Bronchial epithelial cell (primary cell): ENCODE data around the gene MPZL2. TPM values are rescaled to one million over a fixed set of nuclear protein-coding genes. Genes with fewer than 3 reads are reported as not detected.

Experiments used
- DNase-seq: peaks from one replicate; pipeline ENCODE4 v3.0.0-alpha.2; 2010; ENCODE audit warnings: low read depth
- FAIRE-seq: peaks from 2 replicates; lab custom pipeline; 2011; peaks lifted over from hg19 to GRCh38; lab: Jason Lieb, UNC
- H3K27me3 ChIP-seq: 2 replicates; pipeline ENCODE4 v1.5.1; 2011; ENCODE audit warnings: low read length; ENCODE audit not compliant: control insufficient read depth, insufficient read depth
- H3K36me3 ChIP-seq: 2 replicates; pipeline ENCODE4 v1.5.1; 2011; ENCODE audit warnings: low read length; ENCODE audit not compliant: control insufficient read depth, insufficient read depth
- H3K4me3 ChIP-seq: 2 replicates; pipeline ENCODE4 v1.5.1; 2011; ENCODE audit warnings: mild to moderate bottlenecking, low read depth, low read length, control low read depth
- total RNA-seq: library from RNA; depleted of rRNA; stranded (reverse); fragments of >200 nt; gene quantifications from 2 replicates; pipeline ENCODE4 v1.2.1, GENCODE V29; 2014
- TF ChIP-seq, protein P1 (sequence below): IDR thresholded peaks from 2 replicates; pipeline ENCODE4 v1.5.1; 2011; ENCODE audit warnings: mild to moderate bottlenecking, moderate library complexity, low read length, control low read depth, inconsistent platforms; ENCODE audit not compliant: insufficient read depth, severe bottlenecking

MPZL2 gene
- total RNA-seq, 1 donor from 2014 or later = 38.7 TPM

DNA sequence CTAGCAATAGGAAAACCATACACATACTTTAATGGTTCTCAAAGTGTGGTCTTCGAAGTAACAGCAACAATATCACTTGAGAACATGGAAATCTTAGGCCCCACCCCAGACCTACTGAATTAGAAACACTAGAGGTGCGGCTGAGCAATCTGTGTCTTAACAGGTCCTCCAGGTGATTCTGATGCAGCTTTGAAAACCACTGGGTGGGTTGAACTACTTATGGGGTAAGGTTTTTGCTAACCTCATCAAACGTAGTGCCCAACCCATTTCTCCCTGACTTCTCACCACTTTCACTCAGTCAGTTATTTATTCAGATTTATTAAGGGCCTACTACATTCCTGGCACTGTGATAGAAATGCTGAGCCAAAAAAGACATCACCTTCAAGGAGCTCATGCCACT is 3.7 kb downstream of the MPZL2 start:
- H3K4me3 ChIP-seq = no peak overlapping the region
- H3K36me3 ChIP-seq = peaks cover 20% of the 10 kb centered on the region
- no peak for DNase-seq

DNA sequence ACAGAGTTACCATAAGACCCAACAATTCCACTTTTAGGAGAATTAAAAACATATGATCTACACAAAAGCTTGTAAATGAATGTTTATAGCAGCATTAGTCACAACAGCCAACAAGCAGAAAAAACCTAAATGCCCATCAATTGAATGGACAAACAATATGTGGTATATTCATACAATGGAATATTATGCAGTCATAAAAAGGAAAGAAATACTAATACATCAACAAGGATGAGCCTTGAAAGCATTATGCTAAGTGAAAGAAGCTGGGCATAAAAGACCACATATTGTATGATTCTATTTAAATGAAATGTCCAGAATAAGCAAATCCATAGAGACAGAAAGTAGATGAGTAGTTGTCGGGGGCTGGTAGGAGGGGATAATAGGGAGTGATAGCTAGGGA is 5.0 kb downstream of the MPZL2 start:
- peaks cover 20% of the 10 kb centered on the region for H3K36me3 ChIP-seq
- TF ChIP-seq, protein P1, sequence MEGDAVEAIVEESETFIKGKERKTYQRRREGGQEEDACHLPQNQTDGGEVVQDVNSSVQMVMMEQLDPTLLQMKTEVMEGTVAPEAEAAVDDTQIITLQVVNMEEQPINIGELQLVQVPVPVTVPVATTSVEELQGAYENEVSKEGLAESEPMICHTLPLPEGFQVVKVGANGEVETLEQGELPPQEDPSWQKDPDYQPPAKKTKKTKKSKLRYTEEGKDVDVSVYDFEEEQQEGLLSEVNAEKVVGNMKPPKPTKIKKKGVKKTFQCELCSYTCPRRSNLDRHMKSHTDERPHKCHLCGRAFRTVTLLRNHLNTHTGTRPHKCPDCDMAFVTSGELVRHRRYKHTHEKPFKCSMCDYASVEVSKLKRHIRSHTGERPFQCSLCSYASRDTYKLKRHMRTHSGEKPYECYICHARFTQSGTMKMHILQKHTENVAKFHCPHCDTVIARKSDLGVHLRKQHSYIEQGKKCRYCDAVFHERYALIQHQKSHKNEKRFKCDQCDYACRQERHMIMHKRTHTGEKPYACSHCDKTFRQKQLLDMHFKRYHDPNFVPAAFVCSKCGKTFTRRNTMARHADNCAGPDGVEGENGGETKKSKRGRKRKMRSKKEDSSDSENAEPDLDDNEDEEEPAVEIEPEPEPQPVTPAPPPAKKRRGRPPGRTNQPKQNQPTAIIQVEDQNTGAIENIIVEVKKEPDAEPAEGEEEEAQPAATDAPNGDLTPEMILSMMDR = no peak
- no peak overlapping the region for H3K4me3 ChIP-seq
- no peak for DNase-seq
- no peaks in the 10 kb centered on the region for H3K27me3 ChIP-seq
- no peak for FAIRE-seq

More for the DNA sequence above, 3.7 kb downstream of the MPZL2 start:
- TF ChIP-seq, protein P1 = no peak
- FAIRE-seq = no peak
- no peaks in the 10 kb centered on the region for H3K27me3 ChIP-seq

DNA sequence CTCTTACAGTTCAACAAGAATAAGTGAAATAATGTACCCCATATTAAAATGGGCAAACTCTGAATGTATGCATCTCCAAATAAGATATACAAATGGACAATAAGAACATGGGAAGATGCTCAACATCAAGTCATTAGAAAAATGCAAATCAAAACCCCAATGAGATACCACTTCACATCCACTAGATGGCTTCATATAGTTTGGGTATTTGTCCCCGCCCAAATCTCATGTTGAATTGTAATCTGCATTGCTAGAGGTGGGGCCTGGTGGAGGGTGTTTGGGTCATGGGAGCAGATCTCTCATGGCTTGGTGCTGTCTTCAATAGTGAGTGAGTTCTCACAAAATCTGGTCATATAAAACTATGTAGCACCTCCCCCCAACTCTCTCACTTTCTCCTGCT is 5.7 kb downstream of the MPZL2 start:
- TF ChIP-seq, protein P1 = peak; percentile 37
- no peak overlapping the region for H3K4me3 ChIP-seq
- H3K27me3 ChIP-seq = no peaks in the 10 kb centered on the region
- FAIRE-seq = no peak
- DNase-seq = peak; percentile 38
- peaks cover 20% of the 10 kb centered on the region for H3K36me3 ChIP-seq

DNA sequence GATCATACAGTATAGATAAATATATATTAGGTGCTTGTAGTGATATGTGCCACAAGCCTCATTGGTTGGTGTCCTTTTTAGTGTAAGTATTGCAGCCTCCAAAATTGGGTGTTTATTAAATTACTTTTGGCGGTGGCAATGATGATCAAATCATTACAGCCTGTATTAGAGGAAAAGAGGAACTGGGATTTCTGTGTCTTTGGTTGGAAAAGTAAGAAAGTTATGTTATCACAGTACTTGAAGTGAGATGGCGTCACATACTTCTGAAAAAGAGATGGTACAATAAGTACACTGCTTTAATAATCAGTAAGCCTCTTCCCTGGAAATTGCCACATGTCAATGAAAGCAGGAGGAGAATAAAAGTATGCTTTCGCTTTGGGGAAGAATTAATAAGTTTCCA is 11.4 kb downstream of the MPZL2 start:
- TF ChIP-seq, protein P1 = no peak
- Histone ChIP-seq H3K4me3 (peak overlapping the region; percentile 72), H3K27me3 (no peaks in the 10 kb centered on the region), H3K36me3 (no peaks in the 10 kb centered on the region)
- DNase-seq (peak; percentile 23), FAIRE-seq (no peak)

DNA sequence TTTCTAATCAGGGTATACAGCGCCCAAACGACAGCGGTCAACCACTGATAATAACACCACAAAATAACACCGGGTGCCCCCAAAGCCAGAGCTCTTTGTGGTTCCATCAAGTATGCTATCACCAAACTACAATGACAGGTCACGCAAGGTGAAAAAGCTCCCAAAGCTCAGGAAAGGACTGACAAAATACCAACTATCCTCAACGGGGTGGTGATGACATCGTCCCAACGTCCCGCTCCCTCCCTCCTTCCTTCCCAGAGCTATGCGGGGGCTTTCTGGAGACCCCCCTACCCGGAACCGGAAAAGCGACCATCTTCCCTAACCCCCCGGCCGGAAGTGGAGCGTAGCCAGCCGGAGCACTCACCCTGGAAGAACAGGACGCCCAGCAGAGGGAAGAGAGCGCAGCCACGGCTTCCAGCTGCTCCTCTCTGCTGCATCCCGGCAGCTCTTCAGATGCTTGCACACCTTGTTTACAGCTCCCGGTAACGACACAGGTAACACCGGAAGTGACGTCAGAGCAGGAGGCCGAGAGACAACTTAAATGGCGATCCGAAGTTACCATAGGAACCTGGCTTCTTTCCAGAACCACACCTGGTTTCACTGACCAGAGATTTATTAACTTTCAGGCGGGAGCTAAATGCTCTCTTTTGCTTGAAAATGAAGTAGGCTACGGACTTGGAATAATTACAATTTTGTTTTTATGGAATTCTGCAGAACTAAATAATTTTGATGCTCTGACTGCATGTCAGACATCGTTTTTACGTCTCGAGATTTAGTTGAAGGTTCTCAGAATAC is 12.0 kb downstream of the MPZL2 start, which contains the start of gene MPZL3:
TSS of gene MPZL3 (minus strand) at position 508 of the 795 bp plus-strand sequence. CDS start at position 437, 71 bp downstream.
- no peaks in the 10 kb centered on the region for H3K36me3 ChIP-seq
- TF ChIP-seq, protein P1 = no peak
- H3K27me3 ChIP-seq = no peaks in the 10 kb centered on the region
- peak within 1 kb of the TSS; percentile 72 for H3K4me3 ChIP-seq
- DNase-seq (peak; percentile 98), FAIRE-seq (peak; percentile 90)
